DND-41 (cell line): ENCODE measurements around the gene RAN.

ENCODE experiments used
- ATAC-seq: fragments of 200-7000 bp; cut with Tn5 transposase; 3 replicates; pipeline ENCODE4 v1.9.1; 2021; ENCODE audit warnings: low read depth; ENCODE audit not compliant: insufficient read depth
- DNase-seq: peaks from one replicate; pipeline ENCODE4 v3.0.0-alpha.2; 2020
- H2AFZ ChIP-seq: 2 replicates; pipeline ENCODE4 v1.6.0; 2012; ENCODE audit warnings: low read depth, low read length
- H3K27ac ChIP-seq: 2 replicates; pipeline ENCODE4 v1.5.1; 2012; ENCODE audit warnings: low read length, inconsistent platforms
- H3K27me3 ChIP-seq: fragments of 200-600 bp; sonication (generic); 2 replicates; pipeline ENCODE4 v1.6.0; 2012; ENCODE audit warnings: low read length, mild to moderate bottlenecking, inconsistent platforms; ENCODE audit not compliant: insufficient read depth, poor library complexity
- H3K36me3 ChIP-seq: 2 replicates; pipeline ENCODE4 v1.5.1; 2012; ENCODE audit warnings: low read length, inconsistent platforms; ENCODE audit not compliant: insufficient read depth
- H3K4me1 ChIP-seq: 2 replicates; pipeline ENCODE4 v1.5.1; 2012; ENCODE audit warnings: mild to moderate bottlenecking, low read length; ENCODE audit not compliant: insufficient read depth
- H3K4me2 ChIP-seq: 2 replicates; pipeline ENCODE4 v1.6.0; 2012; ENCODE audit warnings: mild to moderate bottlenecking, moderate library complexity, low read length, inconsistent platforms; ENCODE audit not compliant: insufficient read depth
- H3K4me3 ChIP-seq, 2 experiments: fragments of 200-600 bp in 1 of 2; shearing (Covaris generic) in 1 of 2; 2 replicates each; pipeline ENCODE4 v1.5.1; 2012 to 2016; ENCODE audit warnings: inconsistent platforms in 2 of 2, low read length in 2 of 2, mild to moderate bottlenecking in 2 of 2, low read depth in 1 of 2, moderate library complexity in 1 of 2
- H3K79me2 ChIP-seq: 2 replicates; pipeline ENCODE4 v1.6.0; 2012; ENCODE audit warnings: low read length, inconsistent platforms; ENCODE audit not compliant: insufficient read depth
- H3K9ac ChIP-seq: 2 replicates; pipeline ENCODE4 v1.6.0; 2012; ENCODE audit warnings: low read depth, mild to moderate bottlenecking, inconsistent platforms, low read length, moderate library complexity
- H3K9me3 ChIP-seq: 2 replicates; pipeline ENCODE4 v1.5.1; 2012; ENCODE audit warnings: low read length, moderate library complexity, mild to moderate bottlenecking, inconsistent platforms; ENCODE audit not compliant: insufficient read depth, severe bottlenecking
- H4K20me1 ChIP-seq: 2 replicates; pipeline ENCODE4 v1.6.0; 2012; ENCODE audit warnings: low read length; ENCODE audit not compliant: insufficient read depth
- EZH2 ChIP-seq: IDR thresholded peaks from 3 replicates; pipeline ENCODE4 v1.6.1; 2012; ENCODE audit warnings: borderline replicate concordance, low read depth, mild to moderate bottlenecking, moderate library complexity, low read length, inconsistent platforms; ENCODE audit not compliant: severe bottlenecking
- TF ChIP-seq, protein P1 (sequence below): IDR thresholded peaks from 2 replicates; pipeline ENCODE4 v1.5.1; 2012; ENCODE audit warnings: borderline replicate concordance, low read length, moderate library complexity, mild to moderate bottlenecking; ENCODE audit not compliant: poor library complexity, severe bottlenecking; ENCODE audit errors: extremely low read depth

The RAN gene

DNA sequence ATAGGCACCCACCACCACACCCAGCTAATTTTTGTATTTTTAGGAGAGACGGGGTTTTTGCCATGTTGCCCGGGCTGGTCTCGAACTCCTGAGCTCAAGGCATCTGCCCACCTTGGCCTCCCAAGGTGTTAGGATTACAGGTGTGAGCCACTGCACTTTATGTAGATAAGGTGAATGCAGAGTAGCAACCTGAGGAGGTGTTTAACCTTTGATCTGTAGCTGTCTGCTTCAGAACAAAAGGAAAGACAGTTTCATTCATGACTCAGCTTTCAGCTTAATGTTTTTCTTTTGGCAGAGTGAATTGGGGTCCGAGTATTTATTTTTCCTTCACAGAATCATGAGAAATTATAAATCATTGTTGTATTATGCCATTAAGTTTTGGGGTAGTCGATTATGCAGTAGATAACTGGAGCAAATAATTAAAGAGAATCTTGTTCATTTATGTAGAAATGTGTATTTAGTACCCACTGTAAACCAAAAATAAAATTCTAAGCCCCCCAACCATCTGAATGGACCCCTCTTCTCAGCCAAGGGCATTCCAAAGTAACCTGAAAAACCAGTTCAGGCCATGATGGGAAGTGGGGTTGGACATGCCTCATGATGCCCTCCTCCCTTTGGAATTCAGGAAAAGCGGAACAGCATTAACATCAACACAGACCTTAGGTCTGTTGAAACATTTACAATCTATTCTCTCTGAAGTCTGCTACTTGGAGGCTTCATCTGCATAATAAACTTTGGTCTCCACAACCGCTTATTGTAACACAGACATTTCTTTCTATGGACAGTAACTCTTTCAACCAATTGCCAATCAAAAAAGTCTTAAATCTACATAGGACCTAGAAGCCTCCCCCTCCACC lies 22.1 kb upstream of the RAN start:
- Histone ChIP-seq H2AFZ (no peak overlapping the region), H3K9ac (no peak overlapping the region), H3K27ac (no peak overlapping the region), H3K4me2 (no peak overlapping the region), H3K36me3 (no peaks in the 10 kb centered on the region), H3K27me3 (no peaks in the 10 kb centered on the region), H3K4me1 (no peaks in the 10 kb centered on the region), H3K4me3 (no peak overlapping the region), H3K9me3 (no peaks in the 10 kb centered on the region), H4K20me1 (no peaks in the 10 kb centered on the region), H3K79me2 (no peaks in the 10 kb centered on the region)
- no peak for DNase-seq
- ATAC-seq = no peak
- TF ChIP-seq, protein P1, sequence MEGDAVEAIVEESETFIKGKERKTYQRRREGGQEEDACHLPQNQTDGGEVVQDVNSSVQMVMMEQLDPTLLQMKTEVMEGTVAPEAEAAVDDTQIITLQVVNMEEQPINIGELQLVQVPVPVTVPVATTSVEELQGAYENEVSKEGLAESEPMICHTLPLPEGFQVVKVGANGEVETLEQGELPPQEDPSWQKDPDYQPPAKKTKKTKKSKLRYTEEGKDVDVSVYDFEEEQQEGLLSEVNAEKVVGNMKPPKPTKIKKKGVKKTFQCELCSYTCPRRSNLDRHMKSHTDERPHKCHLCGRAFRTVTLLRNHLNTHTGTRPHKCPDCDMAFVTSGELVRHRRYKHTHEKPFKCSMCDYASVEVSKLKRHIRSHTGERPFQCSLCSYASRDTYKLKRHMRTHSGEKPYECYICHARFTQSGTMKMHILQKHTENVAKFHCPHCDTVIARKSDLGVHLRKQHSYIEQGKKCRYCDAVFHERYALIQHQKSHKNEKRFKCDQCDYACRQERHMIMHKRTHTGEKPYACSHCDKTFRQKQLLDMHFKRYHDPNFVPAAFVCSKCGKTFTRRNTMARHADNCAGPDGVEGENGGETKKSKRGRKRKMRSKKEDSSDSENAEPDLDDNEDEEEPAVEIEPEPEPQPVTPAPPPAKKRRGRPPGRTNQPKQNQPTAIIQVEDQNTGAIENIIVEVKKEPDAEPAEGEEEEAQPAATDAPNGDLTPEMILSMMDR = no peak
- no peak for TF ChIP-seq EZH2

DNA sequence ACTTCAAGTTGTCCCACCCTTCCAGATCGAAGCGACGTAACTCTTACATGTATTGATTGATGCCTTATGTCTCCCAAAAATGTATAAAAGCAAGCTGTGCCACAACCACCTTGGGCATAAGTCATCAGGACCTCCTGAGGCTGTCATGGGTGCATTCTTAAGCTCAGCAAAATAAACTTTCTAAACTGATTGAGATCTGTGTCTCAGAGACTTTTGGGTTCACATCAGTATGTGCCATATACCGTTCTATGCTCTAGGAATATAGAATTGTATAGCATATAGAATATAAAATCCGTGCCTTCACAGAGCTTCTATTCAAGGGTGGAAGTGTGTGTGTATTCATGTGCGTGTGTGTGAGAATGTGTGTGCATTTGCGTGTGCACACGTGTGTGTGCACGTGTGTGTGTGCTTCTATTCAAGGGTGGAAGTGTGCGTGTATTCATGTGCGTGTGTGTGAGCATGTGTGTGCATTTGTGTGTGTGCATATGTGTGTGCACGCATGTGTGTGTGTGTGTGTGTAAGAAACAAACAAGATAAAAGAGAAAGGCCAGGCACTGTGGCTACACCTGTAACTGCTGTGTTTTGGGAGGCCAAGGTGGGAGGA lies 21.3 kb upstream of the RAN start:
- H3K9ac ChIP-seq = no peak overlapping the region
- H4K20me1 ChIP-seq = no peaks in the 10 kb centered on the region
- ATAC-seq = no peak
- H3K9me3 ChIP-seq = no peaks in the 10 kb centered on the region
- no peaks in the 10 kb centered on the region for H3K79me2 ChIP-seq
- DNase-seq = no peak
- TF ChIP-seq, protein P1 = no peak
- no peak for TF ChIP-seq EZH2
- no peaks in the 10 kb centered on the region for H3K36me3 ChIP-seq
- no peaks in the 10 kb centered on the region for H3K4me1 ChIP-seq
- H2AFZ ChIP-seq = no peak overlapping the region
- H3K27ac ChIP-seq = no peak overlapping the region
- no peak overlapping the region for H3K4me2 ChIP-seq
- no peak overlapping the region for H3K4me3 ChIP-seq
- H3K27me3 ChIP-seq = no peaks in the 10 kb centered on the region

DNA sequence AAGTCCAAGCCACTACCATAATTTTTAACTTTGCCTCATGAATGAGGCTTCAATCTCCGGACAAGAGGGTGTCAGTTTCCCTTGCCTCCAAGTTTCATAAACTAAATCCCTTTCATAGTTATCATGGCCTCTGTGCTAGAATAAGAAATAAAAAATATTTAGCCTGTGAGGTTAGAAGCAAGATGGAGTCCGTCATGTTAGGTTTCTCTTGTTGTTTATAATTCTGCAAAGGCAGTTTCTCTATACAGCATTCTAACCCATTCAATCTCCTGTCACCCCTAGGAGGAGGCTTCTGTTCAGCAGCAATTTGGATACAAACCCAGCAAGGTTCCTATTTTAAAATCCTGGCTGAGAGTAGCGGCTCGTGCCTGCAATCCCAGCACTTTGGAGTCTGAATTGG lies 15.8 kb upstream of the RAN start:
- no peak for TF ChIP-seq EZH2
- TF ChIP-seq, protein P1 = no peak
- H3K27me3 ChIP-seq = no peaks in the 10 kb centered on the region
- no peak overlapping the region for H2AFZ ChIP-seq
- no peak overlapping the region for H3K4me2 ChIP-seq
- H3K9me3 ChIP-seq = peaks cover 4% of the 10 kb centered on the region
- no peaks in the 10 kb centered on the region for H3K4me1 ChIP-seq
- H3K79me2 ChIP-seq = no peaks in the 10 kb centered on the region
- no peaks in the 10 kb centered on the region for H4K20me1 ChIP-seq
- DNase-seq (no peak), ATAC-seq (no peak)
- H3K36me3 ChIP-seq = no peaks in the 10 kb centered on the region
- no peak overlapping the region for H3K4me3 ChIP-seq
- H3K27ac ChIP-seq = no peak overlapping the region
- H3K9ac ChIP-seq = no peak overlapping the region

DNA sequence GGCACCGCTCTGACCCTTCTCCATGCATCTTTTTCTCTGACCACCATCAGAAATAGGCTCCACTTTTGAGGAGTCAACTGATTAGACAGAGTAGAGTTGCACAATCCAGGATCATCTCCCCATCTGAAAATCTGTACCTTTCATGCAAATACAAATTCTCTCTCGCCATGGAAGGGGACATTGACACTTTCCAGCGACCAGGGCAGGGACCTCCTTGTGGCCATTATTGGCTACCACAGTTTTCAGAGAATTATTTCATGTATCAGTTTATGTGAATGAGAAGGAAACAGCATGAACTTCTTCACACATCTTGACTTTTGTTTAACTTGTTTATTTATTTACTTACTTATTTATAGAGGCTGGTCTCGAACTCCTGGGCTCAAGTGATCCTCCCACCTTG lies 13.8 kb upstream of the RAN start:
- Histone ChIP-seq H3K9me3 (peaks cover 4% of the 10 kb centered on the region), H3K79me2 (no peaks in the 10 kb centered on the region), H3K4me1 (no peaks in the 10 kb centered on the region), H4K20me1 (no peaks in the 10 kb centered on the region), H3K36me3 (no peaks in the 10 kb centered on the region), H3K9ac (no peak overlapping the region), H3K27me3 (no peaks in the 10 kb centered on the region), H3K4me3 (no peak overlapping the region), H3K4me2 (no peak overlapping the region), H2AFZ (no peak overlapping the region), H3K27ac (no peak overlapping the region)
- ATAC-seq (no peak), DNase-seq (no peak)
- no peak for TF ChIP-seq EZH2
- TF ChIP-seq, protein P1 = no peak
